Esophagus squamous epithelium (tissue), 5 donors: Measurements from ENCODE around the gene PLPP7. TPM values are rescaled to one million over a fixed set of nuclear protein-coding genes. Genes with fewer than 3 reads are reported as not detected.

Source experiments
- DNase-seq: peaks from one replicate; lab custom pipeline; 2025; lab: John Stamatoyannopoulos, UW
- H3K27ac ChIP-seq, 4 donors: fragments of 200-600 bp; sonication (generic); one replicate each; pipeline ENCODE4 v1.5.1; 2016 to 2019; ENCODE audit warnings: mild to moderate bottlenecking in 1 of 4
- H3K27me3 ChIP-seq, 4 donors: fragments of 200-600 bp; sonication (generic); 1 replicate in 3 of 4; 2 replicates in 1 of 4; pipeline versions ENCODE4 v1.5.1 to v1.6.0; 2017 to 2021; ENCODE audit warnings: antibody characterized with exemption in 1 of 4
- H3K36me3 ChIP-seq, 3 donors: fragments of 200-600 bp; sonication (generic); one replicate each; pipeline ENCODE4 v1.5.1; 2016 to 2019
- H3K4me1 ChIP-seq, 3 donors: fragments of 200-600 bp; sonication (generic); one replicate each; pipeline ENCODE4 v1.5.1; 2017 to 2019
- H3K4me3 ChIP-seq, 4 donors: fragments of 200-600 bp; sonication (generic); 1 replicate in 3 of 4; 2 replicates in 1 of 4; pipeline ENCODE4 v1.5.1; 2016 to 2019; ENCODE audit warnings: mild to moderate bottlenecking in 2 of 4, moderate library complexity in 1 of 4
- H3K9me3 ChIP-seq, 3 donors: fragments of 200-600 bp; sonication (generic); one replicate each; pipeline ENCODE4 v1.5.1; 2016 to 2019
- CTCF ChIP-seq, 6 experiments: fragments of 450-650 bp in 4 of 6; fragments of 200-600 bp in 2 of 6; sonication (generic) in 2 of 6; IDR thresholded peaks; one replicate each; pipeline ENCODE4 v1.5.1; 2016 to 2019; ENCODE audit warnings: antibody characterized with exemption in 6 of 6, mild to moderate bottlenecking in 4 of 6, moderate library complexity in 4 of 6
- POLR2A ChIP-seq, 4 donors: fragments of 450-650 bp; IDR thresholded peaks; one replicate each; pipeline ENCODE4 v1.6.1; 2017; ENCODE audit warnings: antibody characterized with exemption in 4 of 4, mild to moderate bottlenecking in 4 of 4, moderate library complexity in 3 of 4
- WGBS, 2 donors: methylation state at CpG; one replicate each; pipeline ENCODE4 v1.1.5; 2018; 5-methylcytosine and 5-hydroxymethylcytosine counted together
- intact Hi-C: fragments of 100-400 bp; cut with DNase I; formaldehyde crosslinking; loops from one replicate; pipeline ENCODE4 v1.15.0; 2022
- total RNA-seq, 4 donors: library from RNA; depleted of rRNA; stranded (reverse); fragments of >200 nt; gene quantifications; one replicate each; pipeline ENCODE4 v1.1.0, GENCODE V29; 2016
- donor health status: DM: yes; HTN: yes; CAD: no.

The PLPP7 gene
- total RNA-seq, 4 donors from 2014 or later, result 0.40 to 2.9 (median 0.97) TPM; not detected in 1

GRCh38 chr9:131304676-131305355 is 15.3 kb downstream of the PLPP7 start:
- TF ChIP-seq POLR2A (IDR thresholded peaks at IDR 0.05) (no peak), CTCF (IDR thresholded peaks at IDR 0.05) (no peak)
- intact Hi-C loops, result no loop called here
- H3K9me3 ChIP-seq, result no peaks in the 10 kb centered on the region
- WGBS, 2 donors, result 54 to 70% methylated on average over 18 to 19 of the region's 19 CpGs
- no peaks in the 10 kb centered on the region for H3K36me3 ChIP-seq
- no peak overlapping the region for H3K27ac ChIP-seq
- no peaks in the 10 kb centered on the region for H3K27me3 ChIP-seq
- H3K4me3 ChIP-seq, result no peak overlapping the region
- DNase-seq, result no peak
- H3K4me1 ChIP-seq, result no peaks in the 10 kb centered on the region

GRCh38 chr9:131306397-131307004 is 17.0 kb downstream of the PLPP7 start:
- no peak for TF ChIP-seq CTCF (IDR thresholded peaks at IDR 0.05)
- TF ChIP-seq POLR2A (IDR thresholded peaks at IDR 0.05), result no peak
- no peak overlapping the region for H3K27ac ChIP-seq
- intact Hi-C loops, result no loop called here
- DNase-seq, result no peak
- 86 to 90% methylated on average over 7 to 14 of the region's 14 CpGs for WGBS, 2 donors
- H3K36me3 ChIP-seq, result no peaks in the 10 kb centered on the region
- no peaks in the 10 kb centered on the region for H3K9me3 ChIP-seq
- no peak overlapping the region for H3K4me3 ChIP-seq
- no peaks in the 10 kb centered on the region for H3K4me1 ChIP-seq
- H3K27me3 ChIP-seq, result no peaks in the 10 kb centered on the region

DNA sequence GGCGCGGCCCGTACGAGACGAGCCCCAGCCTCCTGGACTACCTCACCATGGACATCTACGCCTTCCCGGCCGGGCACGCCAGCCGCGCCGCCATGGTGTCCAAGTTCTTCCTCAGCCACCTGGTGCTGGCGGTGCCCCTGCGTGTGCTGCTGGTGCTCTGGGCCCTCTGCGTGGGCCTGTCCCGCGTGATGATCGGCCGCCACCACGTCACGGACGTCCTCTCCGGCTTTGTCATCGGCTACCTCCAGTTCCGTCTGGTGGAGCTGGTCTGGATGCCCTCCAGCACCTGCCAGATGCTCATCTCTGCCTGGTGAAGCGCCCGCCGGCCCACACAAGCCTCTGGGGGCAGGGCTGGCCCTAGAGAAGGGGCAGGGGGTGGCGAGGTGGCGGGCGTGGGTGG is 18.5 kb downstream of the PLPP7 start:
- Histone ChIP-seq H3K9me3 (no peaks in the 10 kb centered on the region), H3K27me3 (no peaks in the 10 kb centered on the region), H3K4me3 (no peak overlapping the region), H3K4me1 (no peaks in the 10 kb centered on the region), H3K36me3 (no peaks in the 10 kb centered on the region), H3K27ac (no peak overlapping the region)
- no peak for DNase-seq
- TF ChIP-seq POLR2A (IDR thresholded peaks at IDR 0.05), result no peak
- no peak for TF ChIP-seq CTCF (IDR thresholded peaks at IDR 0.05)
- 90 to 97% methylated on average over 10 to 12 of the region's 31 CpGs for WGBS, 2 donors
- intact Hi-C loops, result no loop called here

GRCh38 chr9:131308452-131308851 is 18.9 kb downstream of the PLPP7 start:
- intact Hi-C loops, result no loop called here

More at GRCh38 chr9:131308452-131308851, 18.9 kb downstream of the PLPP7 start:
- Histone ChIP-seq H3K36me3 (no peaks in the 10 kb centered on the region), H3K9me3 (no peaks in the 10 kb centered on the region), H3K4me1 (no peaks in the 10 kb centered on the region), H3K4me3 (no peak overlapping the region), H3K27me3 (no peaks in the 10 kb centered on the region), H3K27ac (no peak overlapping the region)
- TF ChIP-seq POLR2A (IDR thresholded peaks at IDR 0.05), result no peak
- no peak for TF ChIP-seq CTCF (IDR thresholded peaks at IDR 0.05)
- no peak for DNase-seq
- 85 to 94% methylated on average over 5 to 8 of the region's 11 CpGs for WGBS, 2 donors
